GM10847 (cell line): ENCODE results near the gene BPHL.

Source experiments
- POLR2A ChIP-seq: IDR thresholded peaks from 2 replicates; pipeline ENCODE4 v1.6.1; 2011; ENCODE audit not compliant: insufficient read length; ENCODE audit errors: extremely low read depth

BPHL gene

DNA sequence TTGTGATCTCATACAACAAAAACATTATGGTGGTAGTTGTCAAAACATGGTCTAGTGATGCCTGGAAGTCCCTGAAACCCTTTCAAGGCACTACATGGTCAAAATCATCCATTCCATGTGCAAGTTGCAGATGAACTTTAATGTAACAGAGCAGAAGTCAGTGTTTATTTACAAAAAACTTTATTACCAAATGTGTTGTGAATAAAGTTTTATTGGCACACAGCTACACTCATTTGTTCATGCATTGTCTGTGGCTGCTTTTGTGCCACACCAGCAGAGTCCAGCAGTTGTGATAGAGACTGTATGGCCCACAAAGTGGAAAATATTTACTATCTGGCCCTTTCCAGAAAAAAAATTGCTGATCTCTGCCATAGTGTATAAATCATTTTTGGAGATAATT, 82.2 kb downstream of the BPHL start:
- no peak for TF ChIP-seq POLR2A

DNA sequence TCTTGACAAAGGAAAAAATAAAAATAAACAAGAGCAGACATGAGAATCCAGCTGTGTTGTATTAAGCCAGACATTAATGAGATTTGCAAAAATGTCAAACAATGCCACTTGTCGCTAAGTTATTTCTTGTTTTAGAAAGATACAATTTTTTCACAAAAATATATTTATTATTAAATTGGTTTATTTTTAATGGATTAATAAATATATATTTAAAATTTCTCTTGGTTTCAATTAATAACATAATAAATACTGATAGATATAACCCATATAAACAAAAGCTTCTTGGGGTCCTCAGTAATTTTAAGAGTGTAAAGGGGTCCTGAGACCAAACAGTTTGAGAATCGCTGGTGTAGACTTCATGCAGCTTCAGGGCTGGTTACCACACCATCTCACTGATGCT, 82.9 kb downstream of the BPHL start:
- no peak for TF ChIP-seq POLR2A
